ENCODE measurements around the gene SYNJ1.

SYNJ1 gene

GRCh38 chr21:32581732-32582131 lies 146.1 kb downstream of the SYNJ1 start:
- no peak for DNase-seq (ENCODE audit: low read depth in 2 of 2)

- DNase-seq (ENCODE audit: low read depth in 2 of 2): no peak
Observed at GRCh38 chr21:32580949-32581348, 146.9 kb downstream of the SYNJ1 start.
